Tibial nerve (tissue), 4 donors: ENCODE data around the gene CACNG7. TPM values are rescaled to one million over a fixed set of nuclear protein-coding genes. Genes with fewer than 3 reads are reported as not detected.

Source experiments
- DNase-seq, 2 donors: peaks; one replicate each; pipeline ENCODE4 v3.0.0-alpha.2; 2019; ENCODE audit warnings: low spot score in 2 of 2
- H3K27ac ChIP-seq, 4 donors: fragments of 200-600 bp; sonication (generic) in 3 of 4; one replicate each; pipeline ENCODE4 v1.5.1; 2017 to 2019; ENCODE audit warnings: mild to moderate bottlenecking in 1 of 4
- H3K27me3 ChIP-seq, 2 donors: fragments of 200-600 bp; sonication (generic) in 1 of 2; one replicate each; pipeline versions ENCODE4 v1.5.1 to v1.6.0; 2017 to 2019
- H3K36me3 ChIP-seq, 3 donors: fragments of 200-600 bp; sonication (generic); one replicate each; pipeline ENCODE4 v1.5.1; 2018 to 2019
- H3K4me1 ChIP-seq, 4 donors: fragments of 200-600 bp; sonication (generic) in 3 of 4; one replicate each; pipeline ENCODE4 v1.5.1; 2017 to 2019
- H3K4me3 ChIP-seq, 4 donors: fragments of 200-600 bp; sonication (generic) in 3 of 4; one replicate each; pipeline ENCODE4 v1.5.1; 2017 to 2019; ENCODE audit warnings: mild to moderate bottlenecking in 1 of 4, moderate library complexity in 1 of 4
- H3K9me3 ChIP-seq, 4 donors: fragments of 200-600 bp; sonication (generic) in 3 of 4; one replicate each; pipeline ENCODE4 v1.5.1; 2017 to 2019
- CTCF ChIP-seq, 5 experiments: fragments of 200-600 bp in 3 of 5; fragments of 450-650 bp in 2 of 5; sonication (generic) in 3 of 5; IDR thresholded peaks; one replicate each; pipeline ENCODE4 v1.5.1; 2016 to 2019; ENCODE audit warnings: antibody characterized with exemption in 5 of 5, mild to moderate bottlenecking in 3 of 5, moderate library complexity in 2 of 5
- EP300 ChIP-seq, 2 donors: sonication (generic); formaldehyde crosslinking; IDR thresholded peaks; one replicate each; pipeline ENCODE4 v1.6.1; 2017; ENCODE audit warnings: antibody characterized with exemption in 2 of 2, mild to moderate bottlenecking in 1 of 2
- POLR2A ChIP-seq, 2 donors: fragments of 450-650 bp; IDR thresholded peaks; one replicate each; pipeline ENCODE4 v1.6.1; 2017; ENCODE audit warnings: antibody characterized with exemption in 2 of 2, mild to moderate bottlenecking in 2 of 2, moderate library complexity in 2 of 2
- WGBS, 2 donors: methylation state at CpG; one replicate each; pipeline ENCODE4 v1.1.5; 2018; 5-methylcytosine and 5-hydroxymethylcytosine counted together
- total RNA-seq, 4 donors: library from RNA; depleted of rRNA; stranded (reverse); fragments of >200 nt; gene quantifications; one replicate each; pipeline ENCODE4 v1.1.0, GENCODE V29; 2016

Gene CACNG7
- total RNA-seq, 4 donors from 2014 or later = not detected

GRCh38 chr19:53992211-53992610 is 83.1 kb downstream of the CACNG7 start:
- no peaks in the 10 kb centered on the region for H3K9me3 ChIP-seq
- H3K4me3 ChIP-seq = no peak overlapping the region
- H3K4me1 ChIP-seq = peaks cover 0 to 10% (median 0%) of the 10 kb centered on the region in 4 donors
- 73 to 77% methylated on average over 9 of the region's 9 CpGs for WGBS, 2 donors
- H3K27me3 ChIP-seq = peaks cover 4 to 45% of the 10 kb centered on the region in 2 donors
- H3K27ac ChIP-seq = no peak overlapping the region
- no peak for TF ChIP-seq CTCF (IDR thresholded peaks at IDR 0.05)
- no peak for TF ChIP-seq EP300 (IDR thresholded peaks at IDR 0.05)
- TF ChIP-seq POLR2A (IDR thresholded peaks at IDR 0.05) = no peak
- H3K36me3 ChIP-seq = no peaks in the 10 kb centered on the region
- no peak for DNase-seq

GRCh38 chr19:53992815-53993214 is 83.7 kb downstream of the CACNG7 start:
- no peak for DNase-seq
- no peak for TF ChIP-seq CTCF (IDR thresholded peaks at IDR 0.05)
- no peak for TF ChIP-seq EP300 (IDR thresholded peaks at IDR 0.05)
- no peak for TF ChIP-seq POLR2A (IDR thresholded peaks at IDR 0.05)
- Histone ChIP-seq H3K9me3 (no peaks in the 10 kb centered on the region), H3K27me3 (peaks cover 4 to 45% of the 10 kb centered on the region in 2 donors), H3K4me1 (peaks cover 0 to 10% (median 0%) of the 10 kb centered on the region in 4 donors), H3K4me3 (no peak overlapping the region), H3K27ac (no peak overlapping the region), H3K36me3 (no peaks in the 10 kb centered on the region)
- 21 to 37% methylated on average over 20 to 35 of the region's 43 CpGs for WGBS, 2 donors

GRCh38 chr19:53993448-53993847 is 84.4 kb downstream of the CACNG7 start:
- no peak for DNase-seq
- TF ChIP-seq CTCF (IDR thresholded peaks at IDR 0.05) (no peak), POLR2A (IDR thresholded peaks at IDR 0.05) (no peak), EP300 (IDR thresholded peaks at IDR 0.05) (no peak)
- no peaks in the 10 kb centered on the region for H3K9me3 ChIP-seq
- no peak overlapping the region for H3K27ac ChIP-seq
- peaks cover 0 to 10% (median 0%) of the 10 kb centered on the region in 4 donors for H3K4me1 ChIP-seq
- WGBS, 2 donors = 60% methylated on average over 3 of the region's 3 CpGs
- no peaks in the 10 kb centered on the region for H3K36me3 ChIP-seq
- H3K4me3 ChIP-seq = no peak overlapping the region
- H3K27me3 ChIP-seq = peaks cover 4 to 45% of the 10 kb centered on the region in 2 donors

Other genes with a start within 250 kb of the CACNG7 start
- 1 to 10 TPM in 2 of 4 donors, under 1 TPM in 2; 0.42 to 2.9 (median 1.2) TPM for gene NLRP12, start 85.0 kb upstream of the CACNG7 start, total RNA-seq
- 10 to 100 TPM; 27.3 to 37.7 (median 31.9) TPM for gene MYADM, start 41.4 kb upstream of the CACNG7 start, total RNA-seq
- not detected for gene PRKCG, start 27.1 kb upstream of the CACNG7 start, total RNA-seq
- not detected for gene CACNG8, start 53.7 kb downstream of the CACNG7 start, total RNA-seq
- not detected for gene CACNG6, start 82.4 kb downstream of the CACNG7 start, total RNA-seq
- gene VSTM1, start 154.6 kb downstream of the CACNG7 start, total RNA-seq = not detected
- gene TARM1, start 172.1 kb downstream of the CACNG7 start, total RNA-seq = not detected
- gene OSCAR, start 191.5 kb downstream of the CACNG7 start, total RNA-seq = 1 to 10 TPM in 3 of 4 donors, under 1 TPM in 1; 0.66 to 7.2 (median 1.9) TPM
- 10 to 100 TPM in 3 of 4 donors, 1 to 10 TPM in 1; 2.8 to 40.0 (median 25.4) TPM for gene NDUFA3, start 193.6 kb downstream of the CACNG7 start, total RNA-seq
- 10 to 100 TPM in 3 of 4 donors, 1 to 10 TPM in 1; 9.6 to 19.0 (median 13.5) TPM for gene TFPT, start 206.4 kb downstream of the CACNG7 start, total RNA-seq
- 10 to 100 TPM; 37.7 to 67.5 (median 42.9) TPM for gene PRPF31, start 206.5 kb downstream of the CACNG7 start, total RNA-seq
- 10 to 100 TPM; 21.6 to 30.3 (median 24.8) TPM for gene CNOT3, start 228.5 kb downstream of the CACNG7 start, total RNA-seq